Pancreas (tissue), 10 donors: ENCODE results near the gene SACM1L. TPM values are rescaled to one million over a fixed set of nuclear protein-coding genes. Genes with fewer than 3 reads are reported as not detected.

Experiments used
- ATAC-seq, 4 donors: fragments of 200-7000 bp; cut with Tn5 transposase; one replicate each; pipeline versions ENCODE4 v1.8.0 to v1.9.1; 2020; ENCODE audit warnings: mild to moderate bottlenecking in 4 of 4, moderate library complexity in 4 of 4
- DNase-seq, 6 donors: peaks; one replicate each; pipeline ENCODE4 v3.0.0-alpha.2; 2020
- FAIRE-seq: peaks from 2 replicates; lab custom pipeline; 2012; peaks lifted over from hg19 to GRCh38; lab: Jason Lieb, UNC
- H3K27ac ChIP-seq, 4 donors: fragments of 200-600 bp; sonication (generic); 1 replicate in 3 of 4; 2 replicates in 1 of 4; pipeline versions ENCODE4 v1.5.0 to v1.8.0; 2020
- H3K27me3 ChIP-seq, 4 donors: fragments of 200-600 bp; one replicate each; pipeline ENCODE4 v1.8.0; 2021
- H3K36me3 ChIP-seq, 3 donors: fragments of 200-600 bp; sonication (generic) in 1 of 3; one replicate each; pipeline versions ENCODE4 v1.5.0 to v1.8.0; 2020 to 2021
- H3K4me1 ChIP-seq, 3 donors: fragments of 200-600 bp; one replicate each; pipeline ENCODE4 v1.8.0; 2021
- H3K4me3 ChIP-seq, 4 donors: fragments of 200-600 bp; sonication (generic) in 2 of 4; one replicate each; pipeline versions ENCODE4 v1.5.0 to v1.8.0; 2020 to 2021
- H3K9me3 ChIP-seq, 4 donors: fragments of 200-600 bp; one replicate each; pipeline ENCODE4 v1.8.0; 2021
- CTCF ChIP-seq, 4 donors: fragments of 200-600 bp; sonication (generic) in 3 of 4; IDR thresholded peaks; one replicate each; pipeline versions ENCODE4 v1.5.0 to v1.8.0; 2021; ENCODE audit warnings: antibody characterized with exemption in 4 of 4
- WGBS, 2 donors: extraction: QIAGEN DNeasy Blood & Tissue Kit; methylation state at CpG; one replicate each; pipeline ENCODE4 v1.1.7; 2013; 5-methylcytosine and 5-hydroxymethylcytosine counted together
- intact Hi-C, 3 donors: fragments of 100-400 bp; cut with DNase I; formaldehyde crosslinking; loops; one replicate each; pipeline versions ENCODE4 v1.11.1 to v1.14.2; 2022
- polyA plus RNA-seq, 2 donors: library from polyadenylated mRNA; stranded (reverse); fragments of 200-250 nt; gene quantifications; one replicate each; pipeline ENCODE4 v1.2.3, GENCODE V29; 2013
- total RNA-seq, 6 donors: library from RNA; stranded (reverse); fragmentation: NEBNext Ultra II Directional in 4 of 6; extraction: Animal tissue kit (Norgen Biotek cat#: 25700) in 4 of 6; gene quantifications; one replicate each; pipeline versions ENCODE4 v1.2.1 to v1.2.4, GENCODE V29; 2021 to 2023
- donor health status: healthy with polysubstance abuse.
- donor health status: DM: no; HTN: no; CAD: no; lungs with moderate emphysema.
- donor health status: DM: no; HTN: no; CAD: no.
- donor health status: control.
- donor health status: control.
- donor health status: Bipolar disorder and iron deficiency.
- donor health status: DM: yes; HTN: yes; CAD: no.
- donor health status: DM: no; HTN: no; CAD: no.
- donor health status: DM: no; HTN: no; CAD: no.
- donor health status: DM: yes; HTN: yes; CAD: no.

Gene SACM1L
- total and polyA plus RNA-seq, 8 donors, result 15.4 to 29.8 (median 18.7) TPM

DNA sequence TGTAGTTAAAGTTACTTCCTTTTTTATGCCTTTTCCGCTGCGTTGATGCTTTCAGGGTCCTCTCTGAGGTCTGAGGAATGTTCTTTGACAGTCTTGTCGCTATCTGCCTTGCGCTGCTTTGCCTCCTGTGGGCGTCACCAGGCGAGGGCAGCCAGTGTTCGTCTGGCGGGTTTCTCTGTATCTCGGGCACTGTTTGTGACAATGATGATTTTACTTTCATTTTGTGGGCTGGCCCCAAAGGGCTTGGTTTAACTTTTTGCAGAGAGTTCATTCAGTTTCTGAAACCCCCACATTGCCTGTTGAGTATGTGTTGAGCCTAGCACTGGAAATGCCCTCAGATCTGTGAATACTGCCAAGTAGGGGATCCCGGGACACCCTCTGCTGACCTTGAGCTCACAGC is 24.6 kb upstream of the SACM1L start:
- H3K4me1 ChIP-seq, result peaks cover 0 to 5% (median 3%) of the 10 kb centered on the region in 3 donors
- H3K9me3 ChIP-seq, result no peaks in the 10 kb centered on the region
- peak; percentile 19 to 50 (median 42) for ATAC-seq
- peaks cover 0 to 16% (median 3%) of the 10 kb centered on the region in 3 donors for H3K36me3 ChIP-seq
- H3K4me3 ChIP-seq, result peak overlapping the region in 2 of 4 donors; percentile 5 to 25
- H3K27ac ChIP-seq, result no peak overlapping the region
- FAIRE-seq, result no peak
- WGBS, 2 donors, result 30 to 31% methylated on average over 10 of the region's 10 CpGs
- DNase-seq, result peak in 1 of 6 donors; percentile 9
- TF ChIP-seq CTCF (IDR thresholded peaks at IDR 0.05), result no peak
- H3K27me3 ChIP-seq, result no peaks in the 10 kb centered on the region
- intact Hi-C loops, result loop anchor here (5.0 to 10.0 kb wide), 2 partner anchors 150 to 152 kb away; no protein-coding TSS in a partner anchor

GRCh38 chr3:45665101-45665572 is 24.1 kb upstream of the SACM1L start:
- Histone ChIP-seq H3K4me1 (peaks cover 0 to 5% (median 3%) of the 10 kb centered on the region in 3 donors), H3K27me3 (no peaks in the 10 kb centered on the region), H3K4me3 (peak overlapping the region in 1 of 4 donors; percentile 25), H3K27ac (no peak overlapping the region), H3K9me3 (no peaks in the 10 kb centered on the region), H3K36me3 (peaks cover 0 to 22% (median 3%) of the 10 kb centered on the region in 3 donors)
- peak; percentile 77 to 86 (median 83) for ATAC-seq
- intact Hi-C loops, result loop anchor here in 2 of 3 donors (10.0 kb wide), 1 partner anchor 150 kb away; no protein-coding TSS in a partner anchor
- DNase-seq, result peak in 5 of 6 donors; percentile 61 to 73 (median 66)
- WGBS, 2 donors, result 28 to 29% methylated on average over 9 of the region's 9 CpGs
- FAIRE-seq, result no peak
- peak; percentile 31 to 58 (median 44) for TF ChIP-seq CTCF (IDR thresholded peaks at IDR 0.05)

DNA sequence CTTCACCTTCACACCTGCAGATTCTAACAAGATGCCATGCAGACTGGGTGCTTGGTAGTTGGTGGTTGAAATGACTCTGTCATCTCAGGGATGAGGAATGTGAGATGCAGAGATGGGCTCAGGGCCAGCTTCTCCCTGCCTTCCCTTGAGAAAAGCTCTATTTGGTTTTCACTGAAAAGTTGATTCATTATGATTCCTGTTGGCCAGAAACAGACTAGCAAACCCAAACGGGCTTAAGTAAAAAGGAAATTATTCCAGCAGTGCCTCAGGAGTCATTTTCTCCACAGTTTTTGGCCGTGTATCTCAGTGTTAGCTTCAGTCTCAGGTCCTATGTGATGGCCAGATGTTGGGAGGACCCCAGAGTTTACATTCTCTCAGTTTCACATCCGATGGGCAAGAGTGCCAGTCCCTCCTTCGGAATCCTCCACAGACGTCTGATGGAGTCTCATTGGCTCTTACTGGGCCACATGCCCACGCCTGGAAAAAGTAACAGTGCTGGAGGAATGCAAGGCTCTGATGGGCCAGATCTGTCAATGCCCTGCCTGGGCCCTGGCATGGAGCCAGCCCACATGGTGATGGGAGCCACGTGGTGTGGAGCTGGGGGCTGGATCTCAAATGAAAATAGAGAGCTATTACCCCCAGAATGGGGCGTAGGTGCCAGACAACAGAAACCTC is 22.3 kb upstream of the SACM1L start:
- Histone ChIP-seq H3K27me3 (no peaks in the 10 kb centered on the region), H3K36me3 (peaks cover 0 to 22% (median 3%) of the 10 kb centered on the region in 3 donors), H3K9me3 (no peaks in the 10 kb centered on the region), H3K4me3 (no peak overlapping the region), H3K27ac (no peak overlapping the region), H3K4me1 (peaks cover 0 to 5% (median 3%) of the 10 kb centered on the region in 3 donors)
- FAIRE-seq (no peak), DNase-seq (peak in 3 of 6 donors; percentile 43 to 75 (median 66)), ATAC-seq (no peak)
- no peak for TF ChIP-seq CTCF (IDR thresholded peaks at IDR 0.05)
- intact Hi-C loops, result loop anchor here in 2 of 3 donors (10.0 kb wide), 1 partner anchor 152 kb away; no protein-coding TSS in a partner anchor
- WGBS, 2 donors, result 62 to 64% methylated on average over 8 of the region's 8 CpGs

DNA sequence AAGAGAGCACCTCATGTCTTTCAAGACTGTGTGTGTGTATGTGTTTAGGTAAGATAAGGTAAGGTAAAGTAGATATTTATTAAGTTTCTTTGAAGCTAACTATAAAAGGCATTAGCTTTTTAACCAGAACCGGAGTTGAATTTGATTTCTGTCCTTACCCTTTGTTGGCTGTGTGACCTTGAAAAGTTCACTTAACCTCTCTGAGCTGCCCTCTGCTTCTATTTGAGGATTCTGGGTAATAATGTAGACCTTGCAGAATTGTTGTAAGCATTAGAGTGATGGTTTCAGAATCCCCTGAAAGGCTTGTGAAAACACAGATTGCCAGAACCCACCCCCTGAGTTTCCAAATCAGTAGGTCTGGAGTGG is 21.6 kb upstream of the SACM1L start:
- ATAC-seq, result no peak
- no peak overlapping the region for H3K4me3 ChIP-seq
- peak overlapping the region in 1 of 4 donors; percentile 4 for H3K27ac ChIP-seq
- WGBS, 2 donors, result 86 to 93% methylated on average over 1 of the region's 1 CpG
- no peak for FAIRE-seq
- DNase-seq, result no peak
- H3K27me3 ChIP-seq, result no peaks in the 10 kb centered on the region
- TF ChIP-seq CTCF (IDR thresholded peaks at IDR 0.05), result no peak
- H3K36me3 ChIP-seq, result peaks cover 0 to 24% (median 9%) of the 10 kb centered on the region in 3 donors
- H3K4me1 ChIP-seq, result peaks cover 0 to 5% (median 3%) of the 10 kb centered on the region in 3 donors
- intact Hi-C loops, result loop anchor here in 2 of 3 donors (10.0 kb wide), 1 partner anchor 153 kb away; no protein-coding TSS in a partner anchor
- no peaks in the 10 kb centered on the region for H3K9me3 ChIP-seq
